Vagina (tissue), 2 donors: ENCODE data around the gene ACSL5. TPM values are rescaled to one million over a fixed set of nuclear protein-coding genes. Genes with fewer than 3 reads are reported as not detected.
"Not testable (repeated sequence)": the region's sequence is repeated elsewhere in the genome, so short reads cannot be mapped to it uniquely, and the experiment has no call there.

Experiments used
- DNase-seq, 2 donors: peaks; one replicate each; pipeline ENCODE4 v3.0.0-alpha.2; 2017; ENCODE audit errors: extremely low spot score in 2 of 2
- H3K27ac ChIP-seq: fragments of 200-600 bp; sonication (generic); one replicate; pipeline ENCODE4 v1.5.1; 2019
- H3K27me3 ChIP-seq: fragments of 200-600 bp; sonication (generic); one replicate; pipeline ENCODE4 v1.5.1; 2019
- H3K36me3 ChIP-seq, 2 donors: fragments of 200-600 bp; sonication (generic); one replicate each; pipeline ENCODE4 v1.5.1; 2017 to 2019
- H3K4me1 ChIP-seq: fragments of 200-600 bp; sonication (generic); one replicate; pipeline ENCODE4 v1.5.1; 2019
- H3K4me3 ChIP-seq, 2 donors: fragments of 200-600 bp; sonication (generic); 1 replicate in 1 of 2; 2 replicates in 1 of 2; pipeline ENCODE4 v1.5.1; 2016 to 2019
- H3K9me3 ChIP-seq: fragments of 200-600 bp; sonication (generic); one replicate; pipeline ENCODE4 v1.5.1; 2019
- POLR2A ChIP-seq, 2 donors: fragments of 450-650 bp; IDR thresholded peaks; one replicate each; pipeline ENCODE4 v1.6.1; 2017; ENCODE audit warnings: antibody characterized with exemption in 2 of 2, mild to moderate bottlenecking in 2 of 2, moderate library complexity in 2 of 2
- POLR2AphosphoS5 ChIP-seq, 2 donors: sonication (generic); formaldehyde crosslinking; IDR thresholded peaks; one replicate each; pipeline ENCODE4 v1.9.0; 2017; ENCODE audit warnings: antibody characterized with exemption in 2 of 2, mild to moderate bottlenecking in 2 of 2, low read depth in 1 of 2; ENCODE audit not compliant: insufficient read depth in 1 of 2
- intact Hi-C: fragments of 100-400 bp; cut with DNase I; formaldehyde crosslinking; loops from one replicate; pipeline ENCODE4 v1.15.1; 2023
- total RNA-seq: library from RNA; depleted of rRNA; stranded (reverse); fragments of >200 nt; gene quantifications from one replicate; pipeline ENCODE4 v1.2.3, GENCODE V29; 2016
- TF ChIP-seq, protein P1 (sequence below), 3 experiments: fragments of 450-650 bp in 2 of 3; fragments of 200-600 bp in 1 of 3; sonication (generic) in 1 of 3; IDR thresholded peaks; one replicate each; pipeline ENCODE4 v1.5.1; 2017 to 2019; ENCODE audit warnings: antibody characterized with exemption in 3 of 3, mild to moderate bottlenecking in 2 of 3, moderate library complexity in 2 of 3

ACSL5 gene
- total RNA-seq, 1 donor from 2014 or later = 8.3 TPM

DNA sequence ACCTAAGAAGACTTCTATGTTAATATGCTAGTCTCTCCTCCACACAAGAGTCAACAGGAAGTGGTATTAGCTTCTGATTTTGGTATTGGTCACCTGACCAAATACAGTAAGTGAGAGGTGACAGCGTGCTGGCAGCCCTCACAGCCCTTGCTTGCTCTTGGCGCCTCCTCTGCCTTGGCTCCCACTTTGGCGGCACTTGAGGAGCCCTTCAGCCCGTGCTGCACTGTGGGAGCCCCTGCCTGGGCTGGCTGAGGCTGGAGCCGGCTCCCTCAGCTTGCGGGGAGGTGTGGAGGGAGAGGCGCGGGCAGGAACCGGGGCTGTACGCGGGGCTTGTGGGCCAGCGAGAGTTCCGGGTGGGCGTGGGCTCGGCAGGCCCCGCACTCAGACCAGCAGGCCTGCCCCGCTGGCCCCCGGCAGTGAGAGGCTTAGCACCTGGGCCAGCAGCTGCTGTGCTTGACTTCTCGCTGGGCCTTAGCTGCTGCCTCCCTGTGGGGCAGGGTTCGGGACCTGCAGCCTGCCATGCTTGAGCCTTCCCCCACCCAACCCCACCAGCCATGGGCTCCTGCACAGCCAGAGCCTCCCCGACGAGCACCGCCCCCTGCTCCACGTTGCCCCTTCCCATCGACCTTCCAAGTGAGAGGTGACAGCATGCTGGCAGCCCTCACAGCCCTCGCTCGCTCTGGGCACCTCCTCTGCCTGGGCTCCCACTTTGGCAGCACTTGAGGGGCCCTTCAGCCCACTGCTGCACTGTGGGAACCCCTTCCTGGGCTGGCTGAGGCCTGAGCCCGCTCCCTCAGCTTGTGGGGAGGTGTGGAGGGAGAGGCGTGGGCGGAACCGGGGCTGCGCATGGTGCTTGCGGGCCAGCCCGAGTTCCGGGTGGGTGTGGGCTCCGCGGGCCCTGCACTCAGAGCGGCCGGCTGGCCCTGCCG, 4.2 kb upstream of the ACSL5 start:
- intact Hi-C loops = loop anchor here (5.0 kb wide), 1 partner anchor 483 kb away; no protein-coding TSS in a partner anchor
- peak; percentile 52 to 70 for DNase-seq
- Histone ChIP-seq H3K9me3 (no peaks in the 10 kb centered on the region), H3K36me3 (no peaks in the 10 kb centered on the region), H3K4me3 (no peak overlapping the region), H3K27ac (no peak overlapping the region), H3K4me1 (no peaks in the 10 kb centered on the region), H3K27me3 (no peaks in the 10 kb centered on the region)
- TF ChIP-seq POLR2AphosphoS5 (IDR thresholded peaks at IDR 0.05; ENCODE audit: insufficient read depth in 1 of 2, low read depth in 1 of 2) (no peak), POLR2A (IDR thresholded peaks at IDR 0.05) (no peak)
- TF ChIP-seq, protein P1, sequence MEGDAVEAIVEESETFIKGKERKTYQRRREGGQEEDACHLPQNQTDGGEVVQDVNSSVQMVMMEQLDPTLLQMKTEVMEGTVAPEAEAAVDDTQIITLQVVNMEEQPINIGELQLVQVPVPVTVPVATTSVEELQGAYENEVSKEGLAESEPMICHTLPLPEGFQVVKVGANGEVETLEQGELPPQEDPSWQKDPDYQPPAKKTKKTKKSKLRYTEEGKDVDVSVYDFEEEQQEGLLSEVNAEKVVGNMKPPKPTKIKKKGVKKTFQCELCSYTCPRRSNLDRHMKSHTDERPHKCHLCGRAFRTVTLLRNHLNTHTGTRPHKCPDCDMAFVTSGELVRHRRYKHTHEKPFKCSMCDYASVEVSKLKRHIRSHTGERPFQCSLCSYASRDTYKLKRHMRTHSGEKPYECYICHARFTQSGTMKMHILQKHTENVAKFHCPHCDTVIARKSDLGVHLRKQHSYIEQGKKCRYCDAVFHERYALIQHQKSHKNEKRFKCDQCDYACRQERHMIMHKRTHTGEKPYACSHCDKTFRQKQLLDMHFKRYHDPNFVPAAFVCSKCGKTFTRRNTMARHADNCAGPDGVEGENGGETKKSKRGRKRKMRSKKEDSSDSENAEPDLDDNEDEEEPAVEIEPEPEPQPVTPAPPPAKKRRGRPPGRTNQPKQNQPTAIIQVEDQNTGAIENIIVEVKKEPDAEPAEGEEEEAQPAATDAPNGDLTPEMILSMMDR (IDR thresholded peaks at IDR 0.05) = no peak

DNA sequence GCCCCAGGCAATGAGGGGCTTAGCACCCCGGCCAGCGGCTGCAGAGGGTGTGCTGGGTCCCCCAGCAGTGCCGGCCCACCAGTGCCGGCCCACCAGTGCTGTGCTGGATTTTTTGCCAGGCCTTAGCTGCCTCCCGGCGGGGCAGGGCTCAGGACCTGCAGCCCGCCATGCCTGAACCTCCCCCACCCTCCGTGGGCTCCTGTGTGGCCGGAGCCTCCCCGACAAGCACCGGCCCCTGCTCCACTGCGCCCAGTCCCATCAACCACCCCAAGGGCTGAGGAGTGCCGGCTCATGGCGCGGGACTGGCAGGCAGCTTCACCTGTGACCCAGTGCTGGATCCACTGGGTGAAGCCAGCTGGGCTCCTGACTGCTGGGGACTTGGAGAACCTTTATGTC, 3.5 kb upstream of the ACSL5 start:
- intact Hi-C loops = loop anchor here (5.0 kb wide), 1 partner anchor 482 kb away; no protein-coding TSS in a partner anchor
- Histone ChIP-seq H3K36me3 (no peaks in the 10 kb centered on the region), H3K4me1 (no peaks in the 10 kb centered on the region), H3K27ac (no peak overlapping the region), H3K4me3 (no peak overlapping the region), H3K27me3 (no peaks in the 10 kb centered on the region), H3K9me3 (no peaks in the 10 kb centered on the region)
- peak; percentile 54 to 67 for DNase-seq
- TF ChIP-seq POLR2AphosphoS5 (IDR thresholded peaks at IDR 0.05; ENCODE audit: insufficient read depth in 1 of 2, low read depth in 1 of 2) (no peak), POLR2A (IDR thresholded peaks at IDR 0.05) (no peak)
- TF ChIP-seq, protein P1 (IDR thresholded peaks at IDR 0.05) = no peak

DNA sequence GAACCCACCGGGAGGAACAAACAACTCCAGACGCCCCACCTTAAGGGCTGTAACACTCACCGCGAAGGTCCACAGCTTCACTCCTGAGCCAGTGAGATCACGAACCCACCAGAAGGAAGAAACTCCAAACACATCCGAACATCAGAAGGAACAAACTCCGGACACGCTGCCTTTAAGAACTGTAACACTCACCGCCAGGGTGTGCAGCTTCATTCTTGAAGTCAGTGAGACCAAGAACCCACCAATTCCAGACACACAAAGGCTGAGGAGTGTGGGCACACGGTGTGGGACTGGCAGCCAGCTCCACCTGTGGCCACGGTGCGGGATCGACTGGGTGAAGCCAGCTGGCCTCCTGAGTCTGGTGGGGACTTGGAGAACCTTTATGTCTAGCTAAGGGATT, 2.6 kb upstream of the ACSL5 start:
- intact Hi-C loops = loop anchor here (5.0 kb wide), 1 partner anchor 481 kb away; no protein-coding TSS in a partner anchor
- not testable (repeated sequence) for H3K9me3 ChIP-seq, H3K27me3 ChIP-seq, H3K4me3 ChIP-seq, DNase-seq, H3K4me1 ChIP-seq, H3K27ac ChIP-seq, H3K36me3 ChIP-seq

DNA sequence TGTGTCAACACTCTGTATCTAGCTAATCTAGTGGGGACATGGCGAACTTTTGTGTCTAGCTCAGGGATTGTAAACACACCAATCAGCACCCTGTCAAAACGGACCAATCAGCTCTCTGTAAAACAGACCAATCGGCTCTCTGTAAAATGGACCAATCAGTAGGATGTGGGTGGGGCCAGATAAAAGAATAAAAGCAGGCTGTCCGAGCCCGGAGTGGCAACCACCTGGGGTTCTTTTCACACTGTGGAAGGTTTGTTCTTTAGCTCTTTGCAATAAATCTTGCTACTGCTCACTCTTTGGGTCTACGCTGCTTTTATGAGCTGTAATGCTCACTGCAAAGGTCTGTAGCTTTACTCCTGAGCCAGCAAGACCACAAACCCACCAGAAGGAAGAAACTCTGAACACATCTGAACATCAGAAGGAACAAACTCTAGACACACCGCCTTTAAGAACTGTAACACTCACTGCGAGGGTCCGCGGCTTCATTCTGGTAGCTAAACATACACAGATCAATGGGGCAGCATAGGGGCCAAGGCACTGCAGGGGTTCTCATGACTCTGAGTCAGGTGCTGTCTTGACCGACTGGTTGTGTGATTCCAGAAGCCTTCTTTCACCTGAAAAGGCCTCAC, 1.6 kb upstream of the ACSL5 start:
- H3K4me3 ChIP-seq, H3K27me3 ChIP-seq, H3K36me3 ChIP-seq, H3K27ac ChIP-seq, H3K9me3 ChIP-seq: not testable (repeated sequence)
- intact Hi-C loops = loop anchor here (5.0 kb wide), 1 partner anchor 480 kb away; no protein-coding TSS in a partner anchor
- H3K4me1 ChIP-seq = peaks cover 11% of the 10 kb centered on the region
- peak in 1 of 2 donors; percentile 47 for DNase-seq

DNA sequence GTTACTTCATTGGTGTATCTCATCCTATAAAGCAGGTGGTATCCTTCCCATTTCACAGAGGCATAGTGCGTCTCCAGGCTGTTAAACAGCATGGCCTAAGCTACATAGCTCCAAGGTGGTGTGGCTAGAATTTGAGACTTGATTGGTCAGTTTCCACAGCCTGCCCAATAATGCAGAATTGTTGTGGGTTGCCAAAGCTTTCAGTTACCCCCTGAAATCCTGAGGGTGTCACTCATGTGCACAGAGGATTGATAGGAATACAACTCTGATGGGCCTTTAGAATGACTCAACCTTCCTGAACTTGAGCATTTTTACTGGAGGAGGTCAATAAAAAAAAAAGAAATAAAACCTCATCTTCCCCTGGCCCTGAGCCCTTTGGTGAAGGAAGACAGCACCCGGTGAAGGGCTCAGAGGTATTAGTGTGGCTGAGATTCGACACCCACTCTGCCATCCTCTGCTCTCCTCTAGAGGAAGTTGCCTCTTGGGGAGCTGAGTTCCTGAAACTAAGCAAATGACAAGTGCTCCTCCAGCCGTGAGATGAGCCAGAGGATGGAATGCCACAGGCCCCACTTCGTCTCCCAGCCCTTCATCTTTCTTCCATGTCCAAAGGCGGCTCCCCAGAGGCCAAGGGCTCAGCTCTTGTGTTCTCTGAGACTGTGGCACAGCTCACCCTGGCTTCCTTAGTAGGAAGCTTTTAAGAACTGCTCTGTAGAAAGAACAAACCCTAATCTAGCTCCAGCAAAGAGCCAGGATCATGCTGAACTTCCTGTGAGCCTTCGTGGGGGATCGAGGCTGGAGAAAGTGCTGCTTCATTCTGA, 1.0 kb downstream of the ACSL5 start:
- H3K27me3 ChIP-seq = no peaks in the 10 kb centered on the region
- H3K4me1 ChIP-seq = peaks cover 11% of the 10 kb centered on the region
- intact Hi-C loops = loop anchor here (5.0 kb wide), 1 partner anchor 477 kb away; no protein-coding TSS in a partner anchor
- peak overlapping the region; percentile 71 for H3K27ac ChIP-seq
- H3K4me3 ChIP-seq = peak overlapping the region in 1 of 2 donors; percentile 39
- no peak for DNase-seq
- no peaks in the 10 kb centered on the region for H3K9me3 ChIP-seq
- no peaks in the 10 kb centered on the region for H3K36me3 ChIP-seq
- TF ChIP-seq POLR2AphosphoS5 (IDR thresholded peaks at IDR 0.05; ENCODE audit: insufficient read depth in 1 of 2, low read depth in 1 of 2) (no peak), POLR2A (IDR thresholded peaks at IDR 0.05) (no peak)

DNA sequence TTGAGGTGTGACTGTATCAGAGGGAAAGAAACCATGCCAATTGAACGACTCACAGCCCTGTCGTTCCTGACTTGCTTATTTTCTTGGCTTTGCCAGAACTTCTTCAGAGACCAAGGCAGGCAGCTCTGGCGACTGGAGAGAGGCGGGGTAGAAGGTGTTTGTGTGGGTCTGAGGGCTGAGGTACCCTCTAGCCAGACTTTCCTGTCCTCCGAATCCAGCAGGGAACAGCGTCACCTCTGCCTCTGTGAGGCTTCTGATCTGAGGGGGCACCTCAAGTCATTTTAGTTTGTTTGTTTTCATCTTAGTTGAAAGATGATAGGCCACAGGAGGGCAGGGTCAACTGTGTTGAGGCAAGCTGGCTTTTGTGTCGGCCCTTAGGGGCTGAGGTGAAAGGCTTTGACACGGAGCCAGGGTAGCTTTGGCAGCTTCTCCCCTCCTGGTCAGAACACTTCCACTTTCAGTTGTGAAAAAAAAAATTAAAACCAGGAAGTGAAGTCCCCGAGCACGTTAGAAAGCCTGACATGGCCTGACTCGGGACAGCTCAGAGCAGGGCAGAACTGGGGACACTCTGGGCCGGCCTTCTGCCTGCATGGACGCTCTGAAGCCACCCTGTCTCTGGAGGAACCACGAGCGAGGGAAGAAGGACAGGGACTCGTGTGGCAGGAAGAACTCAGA, 1.9 kb downstream of the ACSL5 start:
- DNase-seq = no peak
- Histone ChIP-seq H3K27me3 (no peaks in the 10 kb centered on the region), H3K36me3 (no peaks in the 10 kb centered on the region), H3K9me3 (no peaks in the 10 kb centered on the region), H3K4me3 (peak overlapping the region; percentile 39 to 44), H3K4me1 (peaks cover 11% of the 10 kb centered on the region), H3K27ac (peak overlapping the region; percentile 71)
- TF ChIP-seq, protein P1 (IDR thresholded peaks at IDR 0.05) = no peak
- peak; percentile 11 to 47 for TF ChIP-seq POLR2AphosphoS5 (IDR thresholded peaks at IDR 0.05; ENCODE audit: insufficient read depth in 1 of 2, low read depth in 1 of 2)
- intact Hi-C loops = no loop called here
